Endothelial cell of umbilical vein (primary cell): ENCODE data around the gene CCL11. TPM values are rescaled to one million over a fixed set of nuclear protein-coding genes. Genes with fewer than 3 reads are reported as not detected.

Experiments used
- BruUV-seq: library from RNA; stranded (reverse); fragments of 400-500 nt; replicated peaks from 2 replicates; lab custom pipeline; 2021; lab: Mats Ljungman, UMichigan
- CTCF ChIA-PET: fragments of 300-600, 350-600 bp; sonication (Branson Sonifier 250); formaldehyde crosslinking; loops from one replicate; lab custom pipeline; 2021; ENCODE audit warnings: antibody characterized with exemption, inconsistent platforms; lab: Charles Lee
- POLR2A ChIA-PET: fragments of 300-600, 350-600 bp; sonication (Branson Sonifier 250); formaldehyde crosslinking; loops from one replicate; lab custom pipeline; 2021; ENCODE audit warnings: antibody characterized with exemption, inconsistent platforms; lab: Charles Lee
- DNase-seq: peaks from one replicate; pipeline ENCODE4 v3.0.0-alpha.2; 2011; ENCODE audit warnings: low read depth, low spot score
- FAIRE-seq: peaks from 2 replicates; lab custom pipeline; 2011; peaks lifted over from hg19 to GRCh38; lab: Jason Lieb, UNC
- H2AFZ ChIP-seq: 2 replicates; pipeline ENCODE4 v1.6.0; 2012; ENCODE audit warnings: low read depth, low read length, control low read depth, inconsistent platforms
- H3K27ac ChIP-seq: 2 replicates; pipeline ENCODE4 v1.5.1; 2011; ENCODE audit warnings: low read depth, mild to moderate bottlenecking, control low read depth, low read length, moderate library complexity; ENCODE audit not compliant: insufficient read depth
- H3K27me3 ChIP-seq, 2 experiments: 2 replicates each; pipeline versions ENCODE4 v1.6.0 to v1.6.1; 2011; ENCODE audit warnings: low read length in 2 of 2, mixed read lengths in 1 of 2; ENCODE audit not compliant: control insufficient read depth in 2 of 2, insufficient read depth in 2 of 2
- H3K36me3 ChIP-seq, 2 experiments: 2 replicates in 1 of 2; 3 replicates in 1 of 2; pipeline ENCODE4 v1.5.1; 2011; ENCODE audit warnings: low read length in 2 of 2, mild to moderate bottlenecking in 1 of 2, moderate library complexity in 1 of 2; ENCODE audit not compliant: control insufficient read depth in 2 of 2, insufficient read depth in 2 of 2; ENCODE audit errors: extremely low read depth in 1 of 2
- H3K4me1 ChIP-seq: 3 replicates; pipeline ENCODE4 v1.5.1; 2011; ENCODE audit warnings: mild to moderate bottlenecking, low read length; ENCODE audit not compliant: control insufficient read depth, insufficient read depth; ENCODE audit errors: extremely low read depth
- H3K4me2 ChIP-seq: 2 replicates; pipeline ENCODE4 v1.6.1; 2011; ENCODE audit warnings: low read length, control low read depth, mixed read lengths; ENCODE audit not compliant: insufficient read depth
- H3K4me3 ChIP-seq, 3 experiments: fragments of 200-600 bp in 1 of 3; sonication (generic), shearing (Covaris generic) in 1 of 3; replicated peaks in 1 of 3; 2 replicates each; pipeline ENCODE4 v1.5.1; 2011 to 2016; ENCODE audit warnings: control low read depth in 3 of 3, low read length in 3 of 3, mild to moderate bottlenecking in 2 of 3, inconsistent platforms in 1 of 3, low read depth in 1 of 3, moderate library complexity in 1 of 3; ENCODE audit not compliant: insufficient read depth in 1 of 3
- H3K79me2 ChIP-seq: 2 replicates; pipeline ENCODE4 v1.6.0; 2012; ENCODE audit warnings: low read length, inconsistent platforms; ENCODE audit not compliant: control insufficient read depth, insufficient read depth
- H3K9ac ChIP-seq: replicated peaks from 2 replicates; pipeline ENCODE3; 2011; ENCODE audit warnings: low read length, control low read depth; ENCODE audit not compliant: insufficient read depth; ENCODE audit errors: extremely low read depth
- H3K9me1 ChIP-seq: replicated peaks from 3 replicates; pipeline ENCODE4 v1.6.0; 2011; ENCODE audit warnings: mild to moderate bottlenecking, low read length; ENCODE audit not compliant: control insufficient read depth, insufficient read depth; ENCODE audit errors: extremely low read depth
- H3K9me3 ChIP-seq: replicated peaks from 2 replicates; pipeline ENCODE4 v1.5.1; 2012; ENCODE audit warnings: low read length, inconsistent platforms; ENCODE audit not compliant: control insufficient read depth, insufficient read depth
- H4K20me1 ChIP-seq: replicated peaks from 2 replicates; pipeline ENCODE3; 2011; ENCODE audit warnings: mild to moderate bottlenecking, low read length; ENCODE audit not compliant: control insufficient read depth, insufficient read depth; ENCODE audit errors: extremely low read depth
- CTCF ChIP-seq, 2 donors: IDR thresholded peaks; 1 replicate in 1 of 2; 2 replicates in 1 of 2; pipeline ENCODE4 v1.5.1; 2011; ENCODE audit warnings: low read length in 2 of 2, mild to moderate bottlenecking in 2 of 2, moderate library complexity in 2 of 2, control low read depth in 1 of 2, inconsistent platforms in 1 of 2, low read depth in 1 of 2; ENCODE audit not compliant: insufficient read depth in 1 of 2; ENCODE audit errors: extremely low read depth in 1 of 2
- EZH2 ChIP-seq: IDR thresholded peaks from 2 replicates; pipeline ENCODE4 v1.6.1; 2012; ENCODE audit warnings: borderline replicate concordance, low read depth, mild to moderate bottlenecking, moderate library complexity, low read length, inconsistent platforms; ENCODE audit not compliant: severe bottlenecking
- FOS ChIP-seq: IDR thresholded peaks from 2 replicates; pipeline ENCODE4 v1.6.1; 2011; ENCODE audit warnings: mild to moderate bottlenecking, low read length, moderate library complexity, borderline replicate concordance; ENCODE audit not compliant: insufficient read depth
- GATA2 ChIP-seq: IDR thresholded peaks from 2 replicates; pipeline ENCODE4 v1.7.0; 2011; ENCODE audit warnings: low read depth, mild to moderate bottlenecking, moderate library complexity, mixed read lengths, low read length; ENCODE audit not compliant: insufficient read length, insufficient read depth
- JUN ChIP-seq: IDR thresholded peaks from 2 replicates; pipeline ENCODE4 v1.6.1; 2011; ENCODE audit warnings: borderline replicate concordance, low read depth; ENCODE audit not compliant: insufficient read length, insufficient read depth
- MAX ChIP-seq: IDR thresholded peaks from 2 replicates; pipeline ENCODE4 v1.6.1; 2011; ENCODE audit not compliant: insufficient read depth, insufficient read length
- MYC ChIP-seq: IDR thresholded peaks from one replicate; pipeline ENCODE4 v1.6.1; 2011; ENCODE audit warnings: mild to moderate bottlenecking, low read depth, low read length
- POLR2A ChIP-seq: IDR thresholded peaks from 2 replicates; pipeline ENCODE4 v1.6.1; 2012; ENCODE audit warnings: low read depth, mild to moderate bottlenecking, control low read depth, low read length
- POLR2AphosphoS5 ChIP-seq: IDR thresholded peaks from 2 replicates; pipeline ENCODE4 v1.6.1; 2012; ENCODE audit warnings: low read depth, mild to moderate bottlenecking, control low read depth, low read length, moderate library complexity; ENCODE audit not compliant: insufficient read depth
- dilution Hi-C: fragments of 300-500 bp; cut with MboI; formaldehyde crosslinking; loops from one replicate; pipeline ENCODE4 v1.15.0; 2019; ENCODE audit warnings: low sequenced_read_pairs; ENCODE audit not compliant: extremely low pct_ligation_motif_present
- intact Hi-C: fragments of 100-400 bp; cut with micrococcal nuclease; formaldehyde crosslinking; loops from one replicate; pipeline ENCODE4 v1.10.0; 2022
- polyA plus RNA-seq, 4 experiments: library from polyadenylated mRNA; depleted of rRNA in 3 of 4; stranded (reverse) in 3 of 4; unstranded in 1 of 4; fragments of >200 nt; gene quantifications; 2 replicates each; pipeline versions ENCODE4 v1.2.1 to v1.2.3, GENCODE V29; 2011 to 2012; ENCODE audit warnings: missing spikeins in 1 of 4
- total RNA-seq: library from RNA; stranded (reverse); gene quantifications from 2 replicates; pipeline ENCODE4 v1.2.3, GENCODE V29; 2021

The CCL11 gene
- total and polyA plus RNA-seq, 2 donors (not counting 3 experiments of a cell fraction or from before 2014, with no cell fraction given) = not detected

- Histone ChIP-seq H3K79me2 (no peaks in the 10 kb centered on the region), H3K9me1 (no peaks in the 10 kb centered on the region), H3K4me1 (peaks cover 7% of the 10 kb centered on the region), H3K27ac (no peak overlapping the region), H3K4me3 (no peak overlapping the region), H3K36me3 (no peaks in the 10 kb centered on the region), H3K9me3 (no peaks in the 10 kb centered on the region), H4K20me1 (no peaks in the 10 kb centered on the region), H3K27me3 (peaks cover 8% of the 10 kb centered on the region in 2 experiments), H3K9ac (no peak overlapping the region), H3K4me2 (no peak overlapping the region), H2AFZ (no peak overlapping the region)
- CTCF ChIA-PET = interaction anchor here (0.9 to 11.1 kb wide), 3 partner anchors 59 to 131 kb away, joined by 3 to 179 read pairs (median 60); partner anchors contain the start of gene CCL1
- FAIRE-seq = no peak
- dilution Hi-C loops (loop anchor here (25.0 kb wide), 1 partner anchor 90 kb away; no protein-coding TSS in a partner anchor), intact Hi-C loops (no loop called here)
- BruUV-seq = no TSS peak
- no peak for DNase-seq
- TF ChIP-seq EZH2 = no peak
- no peak for TF ChIP-seq CTCF (IDR thresholded peaks at IDR 0.05; ENCODE audit: extremely low read depth in 1 of 2, insufficient read depth in 1 of 2, low read depth in 1 of 2, low read length in 2 of 2)
- no peak for TF ChIP-seq POLR2AphosphoS5
- no peak for TF ChIP-seq MAX
- no peak for TF ChIP-seq POLR2A
- TF ChIP-seq JUN = no peak
- no peak for TF ChIP-seq MYC
- TF ChIP-seq FOS = no peak
- TF ChIP-seq GATA2 = no peak
- POLR2A ChIA-PET = no interaction called here
Measured at GRCh38 chr17:34302636-34303035, 17.1 kb downstream of the CCL11 start.
